HG02973 (cell line): ENCODE data around the gene VGF.

Experiments used
- ATAC-seq: cut with Tn5 transposase; IDR thresholded peaks from one replicate; pipeline ENCODE4 v1.9.1; 2021; ENCODE audit warnings: moderate library complexity; ENCODE audit not compliant: unreplicated experiment

The VGF gene

DNA sequence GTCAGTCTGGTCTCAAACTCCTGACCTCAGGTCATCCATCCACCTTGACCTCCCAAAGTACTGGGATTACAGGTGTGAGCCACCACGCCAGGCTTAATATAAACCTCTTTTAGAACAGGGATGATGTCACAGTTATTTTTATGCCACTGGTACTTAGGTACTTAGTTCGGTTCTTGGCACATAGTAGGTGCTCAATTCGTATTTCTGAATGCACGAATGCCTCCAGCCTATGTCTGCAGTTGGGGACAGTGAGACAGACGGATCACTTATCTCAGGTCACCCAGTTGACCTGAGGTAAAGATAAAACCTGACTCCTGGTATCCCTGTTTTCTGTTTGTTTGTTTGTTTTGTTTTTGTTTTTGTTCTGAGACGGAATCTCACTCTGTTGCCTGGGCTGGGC, 20.8 kb upstream of the VGF start:
- no peak for ATAC-seq

- ATAC-seq = no peak
Measured at GRCh38 chr7:101185258-101185839, 20.0 kb upstream of the VGF start.

DNA sequence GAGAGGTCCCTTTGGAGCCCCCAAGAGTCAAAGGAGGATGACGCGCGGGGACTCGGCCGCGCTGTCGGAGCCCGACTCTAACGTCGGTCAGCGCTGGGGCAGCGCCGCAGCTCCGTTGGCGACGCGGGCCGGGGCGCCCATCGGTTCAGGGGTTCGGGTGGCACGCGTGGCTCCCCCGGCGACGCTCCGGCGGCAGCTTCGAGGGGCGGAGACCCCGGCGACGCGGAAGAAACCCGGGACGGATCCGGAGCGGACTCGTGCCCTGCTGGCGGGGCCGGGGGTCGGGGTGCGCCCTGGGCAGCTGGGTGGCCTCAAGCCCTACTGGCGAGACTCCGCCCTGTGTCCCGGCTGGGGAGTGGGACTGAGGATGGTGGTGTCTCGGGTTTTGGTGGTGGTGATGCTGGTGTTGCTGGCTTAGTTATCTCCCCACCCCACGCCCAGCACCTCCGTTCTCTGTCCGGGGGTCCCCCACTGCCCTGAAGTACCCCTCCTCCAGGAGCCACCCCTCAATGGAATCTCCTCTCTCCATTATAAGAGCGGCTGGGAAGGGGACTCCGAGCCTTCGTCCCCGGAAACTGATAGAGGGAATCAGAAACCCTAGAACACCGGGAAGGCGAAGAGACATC, 14.9 kb upstream of the VGF start, which contains the start of gene NAT16:
Gene NAT16 (minus strand): TSS at position 164 of the 626 bp plus-strand sequence. CDS start 5,486 bp downstream, outside the sequence.
- no peak for ATAC-seq

GRCh38 chr7:101179713-101180112, 14.3 kb upstream of the VGF start:
- ATAC-seq = no peak

DNA sequence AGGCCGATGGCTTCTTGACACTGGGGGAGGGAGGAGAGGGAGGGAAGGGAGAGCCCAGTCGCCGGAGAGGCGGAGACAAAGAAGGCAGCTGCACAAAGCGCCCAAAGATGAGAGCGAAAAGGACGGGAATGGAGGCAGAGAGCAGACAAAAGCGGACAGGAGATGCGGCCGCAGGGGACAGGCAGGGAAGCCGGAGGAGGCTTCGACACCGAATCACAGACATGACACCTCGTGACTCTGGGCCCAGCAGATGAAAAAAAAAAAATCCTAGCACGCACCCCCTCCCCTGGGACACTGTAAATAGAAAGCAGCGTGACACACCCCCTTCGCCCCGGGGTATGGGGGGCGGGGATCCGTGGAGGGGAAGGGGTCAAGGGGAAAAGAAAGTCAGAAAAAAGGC, 13.7 kb upstream of the VGF start:
- no peak for ATAC-seq

- no peak for ATAC-seq
Measured at GRCh38 chr7:101177644-101178043, 12.3 kb upstream of the VGF start.

DNA sequence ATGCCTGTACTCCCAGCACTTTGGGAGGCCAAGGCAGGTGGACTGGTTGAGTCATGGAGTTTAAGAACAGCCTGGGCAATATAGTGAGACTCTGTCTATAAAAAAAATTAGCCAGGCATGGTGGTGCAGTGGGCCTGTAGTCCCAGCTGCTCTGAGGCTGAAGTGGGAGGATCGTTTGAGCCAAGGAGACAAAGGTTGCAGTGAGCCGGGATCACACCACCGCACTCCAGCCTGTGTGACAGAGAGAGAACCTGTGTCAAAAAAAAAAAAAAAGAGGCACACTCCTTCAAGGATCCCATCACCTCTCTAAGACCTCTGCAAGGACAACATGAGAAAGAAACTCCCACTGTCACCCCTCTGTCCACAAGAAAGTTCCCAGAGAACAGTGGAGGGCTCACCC, 10.3 kb upstream of the VGF start:
- no peak for ATAC-seq

DNA sequence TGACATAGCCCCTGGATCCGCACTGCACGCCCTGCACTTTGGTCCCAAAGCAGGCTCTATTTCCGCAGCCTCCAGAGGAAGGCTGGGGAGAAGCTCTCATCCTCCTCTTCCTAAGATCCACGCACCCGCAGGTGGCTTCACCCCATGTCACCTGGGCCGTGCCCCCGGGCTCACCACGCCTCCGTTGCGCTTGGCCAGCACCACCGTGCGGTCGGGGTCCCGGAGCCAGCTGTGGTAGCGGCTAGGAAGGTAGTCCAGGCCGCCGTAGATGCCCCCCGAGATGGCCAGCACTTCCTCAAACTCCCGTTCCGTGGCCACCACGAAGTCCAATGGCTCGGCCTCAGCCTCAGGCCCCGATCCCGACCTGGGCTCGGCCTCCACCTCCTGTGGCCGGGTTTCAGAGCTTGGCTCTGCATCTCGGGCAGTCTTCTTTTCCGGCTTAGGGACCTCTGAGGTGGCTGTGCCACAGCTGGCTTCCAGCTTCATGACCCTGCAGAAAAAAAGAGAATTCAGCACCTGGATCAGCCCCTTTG, 9.0 kb upstream of the VGF start:
- ATAC-seq = no peak

- no peak for ATAC-seq
Measured at GRCh38 chr7:101173752-101174244, 8.4 kb upstream of the VGF start.

DNA sequence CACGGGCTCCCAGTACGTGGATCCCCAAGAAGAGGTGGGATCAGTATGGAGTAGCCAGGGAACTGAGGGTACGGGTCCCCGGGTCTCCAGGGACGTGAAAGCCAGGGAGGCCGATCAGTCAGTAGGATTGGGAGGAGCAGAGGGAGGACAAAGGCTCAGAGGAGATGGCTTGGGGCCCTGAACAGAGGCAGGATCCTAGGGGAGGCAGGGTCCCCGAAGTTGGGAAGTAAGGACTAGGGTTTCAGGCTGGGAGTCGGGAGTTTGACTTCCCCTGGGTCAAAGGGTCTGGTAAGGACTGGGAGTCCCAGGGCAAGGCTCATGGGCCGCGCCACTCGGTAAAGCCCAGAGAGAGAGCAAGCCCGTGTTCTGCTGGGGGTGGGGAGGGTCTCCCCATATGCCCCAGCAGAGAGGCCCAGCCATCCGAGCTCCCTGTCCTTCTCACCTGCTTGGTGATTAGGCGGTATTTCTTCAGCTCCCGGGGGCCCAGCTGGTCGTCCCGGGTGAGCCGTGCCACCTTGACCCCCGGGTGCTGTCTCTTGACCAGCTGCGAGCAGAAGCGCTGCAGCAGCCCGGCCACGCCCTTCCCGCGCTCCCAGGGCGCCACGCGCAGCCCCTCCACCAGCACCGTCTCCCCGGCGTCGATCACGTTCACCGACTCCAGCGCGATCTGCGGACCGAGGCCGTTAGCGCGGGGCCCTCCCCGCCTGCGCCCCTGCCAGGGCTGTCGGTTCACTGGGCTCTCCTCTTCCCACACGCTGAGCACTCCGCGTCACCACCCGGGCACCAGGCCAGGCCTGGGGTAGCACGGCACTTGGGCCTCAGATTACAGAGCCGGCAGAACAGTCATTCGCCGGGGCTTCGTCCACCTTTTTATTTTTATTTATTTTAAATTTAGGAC, 7.7 kb upstream of the VGF start:
- ATAC-seq = no peak

- no peak for ATAC-seq
Measured at GRCh38 chr7:101172005-101172853, 6.9 kb upstream of the VGF start.

DNA sequence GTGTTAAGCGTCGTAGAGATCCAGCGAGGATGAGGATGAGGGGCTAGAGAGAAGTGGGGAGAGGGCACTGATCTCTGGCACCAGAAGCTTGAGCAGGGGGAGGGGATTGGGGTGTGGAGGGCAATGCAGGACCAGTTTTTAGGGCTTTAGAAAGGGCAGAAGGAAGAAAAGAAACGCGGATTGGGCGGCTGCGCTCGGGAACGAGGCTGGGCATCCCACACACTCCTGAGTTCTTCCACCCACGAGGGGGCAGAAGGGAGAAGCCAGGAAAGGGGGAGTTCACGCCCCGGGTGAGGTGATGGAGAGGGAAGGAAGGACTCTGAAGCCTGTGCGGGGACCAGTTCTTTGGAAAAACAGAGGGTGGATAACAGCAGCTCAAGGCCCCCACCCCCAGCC, 6.1 kb upstream of the VGF start:
- ATAC-seq = no peak

DNA sequence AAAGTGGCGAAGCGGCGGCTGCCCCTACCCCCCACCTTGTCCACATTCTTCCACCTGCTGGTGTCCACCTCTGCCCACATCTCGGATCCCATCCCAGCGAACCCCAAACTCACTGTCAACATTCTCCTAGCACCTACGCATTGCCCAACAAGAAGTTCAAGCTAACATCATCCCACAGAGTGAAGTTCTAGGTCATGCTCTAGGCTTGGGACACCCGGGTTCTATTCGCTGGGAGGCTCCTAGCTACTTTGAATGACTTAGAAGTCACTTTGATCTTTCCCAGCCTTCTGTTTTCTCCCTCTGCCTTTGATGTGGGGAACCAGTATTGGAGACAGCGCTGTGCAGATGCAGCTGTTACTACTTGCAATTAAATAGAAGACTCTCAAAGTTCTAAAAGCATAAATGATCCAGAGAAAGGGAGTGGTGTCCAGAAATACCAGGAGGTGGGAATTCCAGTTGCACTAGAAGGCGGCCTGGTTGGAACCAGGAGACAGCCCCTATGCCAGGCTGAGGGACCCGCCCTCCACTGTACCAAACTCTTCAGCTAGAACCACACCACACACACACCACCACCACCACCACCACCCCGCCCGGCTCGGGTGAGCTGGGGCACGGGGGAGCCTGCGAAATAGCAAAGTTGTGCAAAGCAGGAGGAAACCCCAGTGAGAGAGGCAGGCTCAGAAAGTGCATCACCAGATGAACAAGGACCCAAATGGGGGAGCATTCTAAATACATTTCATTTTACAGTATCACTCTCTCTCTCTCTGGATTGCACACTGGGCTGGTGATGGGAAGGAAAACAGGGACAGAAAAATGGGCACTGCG, 5.5 kb upstream of the VGF start:
- ATAC-seq = no peak

GRCh38 chr7:101169838-101170551, 4.6 kb upstream of the VGF start:
- no peak for ATAC-seq

- no peak for ATAC-seq
Measured at GRCh38 chr7:101169110-101169837, 3.9 kb upstream of the VGF start.

- ATAC-seq = no peak
Measured at GRCh38 chr7:101168412-101169049, 3.2 kb upstream of the VGF start.

- no peak for ATAC-seq
Measured at GRCh38 chr7:101167645-101168411, 2.5 kb upstream of the VGF start.
